Pancreas (tissue), 10 donors: Measurements from ENCODE around the gene VPS37D. TPM values are rescaled to one million over a fixed set of nuclear protein-coding genes. Genes with fewer than 3 reads are reported as not detected.
A peak's percentile ranks its signal among the peaks of the same experiment; 100 is the strongest.

ENCODE experiments used
- ATAC-seq, 4 donors: fragments of 200-7000 bp; cut with Tn5 transposase; one replicate each; pipeline versions ENCODE4 v1.8.0 to v1.9.1; 2020; ENCODE audit warnings: mild to moderate bottlenecking in 4 of 4, moderate library complexity in 4 of 4
- DNase-seq, 6 donors: peaks; one replicate each; pipeline ENCODE4 v3.0.0-alpha.2; 2020
- FAIRE-seq: peaks from 2 replicates; lab custom pipeline; 2012; peaks lifted over from hg19 to GRCh38; lab: Jason Lieb, UNC
- H3K27ac ChIP-seq, 4 donors: fragments of 200-600 bp; sonication (generic); 1 replicate in 3 of 4; 2 replicates in 1 of 4; pipeline versions ENCODE4 v1.5.0 to v1.8.0; 2020
- H3K27me3 ChIP-seq, 4 donors: fragments of 200-600 bp; one replicate each; pipeline ENCODE4 v1.8.0; 2021
- H3K36me3 ChIP-seq, 3 donors: fragments of 200-600 bp; sonication (generic) in 1 of 3; one replicate each; pipeline versions ENCODE4 v1.5.0 to v1.8.0; 2020 to 2021
- H3K4me1 ChIP-seq, 3 donors: fragments of 200-600 bp; one replicate each; pipeline ENCODE4 v1.8.0; 2021
- H3K4me3 ChIP-seq, 4 donors: fragments of 200-600 bp; sonication (generic) in 2 of 4; one replicate each; pipeline versions ENCODE4 v1.5.0 to v1.8.0; 2020 to 2021
- H3K9me3 ChIP-seq, 4 donors: fragments of 200-600 bp; one replicate each; pipeline ENCODE4 v1.8.0; 2021
- WGBS, 2 donors: extraction: QIAGEN DNeasy Blood & Tissue Kit; methylation state at CpG; one replicate each; pipeline ENCODE4 v1.1.7; 2013; 5-methylcytosine and 5-hydroxymethylcytosine counted together
- intact Hi-C, 3 donors: fragments of 100-400 bp; cut with DNase I; formaldehyde crosslinking; loops; one replicate each; pipeline versions ENCODE4 v1.11.1 to v1.14.2; 2022
- polyA plus RNA-seq, 2 donors: library from polyadenylated mRNA; stranded (reverse); fragments of 200-250 nt; gene quantifications; one replicate each; pipeline ENCODE4 v1.2.3, GENCODE V29; 2013
- total RNA-seq, 6 donors: library from RNA; stranded (reverse); fragmentation: NEBNext Ultra II Directional in 4 of 6; extraction: Animal tissue kit (Norgen Biotek cat#: 25700) in 4 of 6; gene quantifications; one replicate each; pipeline versions ENCODE4 v1.2.1 to v1.2.4, GENCODE V29; 2021 to 2023
- TF ChIP-seq, protein P1 (sequence below), 4 donors: fragments of 200-600 bp; sonication (generic) in 3 of 4; IDR thresholded peaks; one replicate each; pipeline versions ENCODE4 v1.5.0 to v1.8.0; 2021; ENCODE audit warnings: antibody characterized with exemption in 4 of 4
- donor health status: healthy with polysubstance abuse.
- donor health status: DM: no; HTN: no; CAD: no; lungs with moderate emphysema.
- donor health status: DM: no; HTN: no; CAD: no.
- donor health status: control.
- donor health status: control.
- donor health status: Bipolar disorder and iron deficiency.
- donor health status: DM: yes; HTN: yes; CAD: no.
- donor health status: DM: no; HTN: no; CAD: no.
- donor health status: DM: no; HTN: no; CAD: no.
- donor health status: DM: yes; HTN: yes; CAD: no.

Gene VPS37D
- total and polyA plus RNA-seq, 8 donors: 2.6 to 8.2 (median 3.2) TPM

GRCh38 chr7:73626814-73627213 is 40.8 kb upstream of the VPS37D start:
- Histone ChIP-seq H3K27ac (no peak overlapping the region), H3K4me3 (no peak overlapping the region), H3K36me3 (no peaks in the 10 kb centered on the region), H3K9me3 (no peaks in the 10 kb centered on the region), H3K4me1 (no peaks in the 10 kb centered on the region), H3K27me3 (no peaks in the 10 kb centered on the region)
- intact Hi-C loops: no loop called here
- DNase-seq (peak in 1 of 6 donors; percentile 20), ATAC-seq (no peak), FAIRE-seq (no peak)
- TF ChIP-seq, protein P1, sequence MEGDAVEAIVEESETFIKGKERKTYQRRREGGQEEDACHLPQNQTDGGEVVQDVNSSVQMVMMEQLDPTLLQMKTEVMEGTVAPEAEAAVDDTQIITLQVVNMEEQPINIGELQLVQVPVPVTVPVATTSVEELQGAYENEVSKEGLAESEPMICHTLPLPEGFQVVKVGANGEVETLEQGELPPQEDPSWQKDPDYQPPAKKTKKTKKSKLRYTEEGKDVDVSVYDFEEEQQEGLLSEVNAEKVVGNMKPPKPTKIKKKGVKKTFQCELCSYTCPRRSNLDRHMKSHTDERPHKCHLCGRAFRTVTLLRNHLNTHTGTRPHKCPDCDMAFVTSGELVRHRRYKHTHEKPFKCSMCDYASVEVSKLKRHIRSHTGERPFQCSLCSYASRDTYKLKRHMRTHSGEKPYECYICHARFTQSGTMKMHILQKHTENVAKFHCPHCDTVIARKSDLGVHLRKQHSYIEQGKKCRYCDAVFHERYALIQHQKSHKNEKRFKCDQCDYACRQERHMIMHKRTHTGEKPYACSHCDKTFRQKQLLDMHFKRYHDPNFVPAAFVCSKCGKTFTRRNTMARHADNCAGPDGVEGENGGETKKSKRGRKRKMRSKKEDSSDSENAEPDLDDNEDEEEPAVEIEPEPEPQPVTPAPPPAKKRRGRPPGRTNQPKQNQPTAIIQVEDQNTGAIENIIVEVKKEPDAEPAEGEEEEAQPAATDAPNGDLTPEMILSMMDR (IDR thresholded peaks at IDR 0.05): no peak
- 28 to 44% methylated on average over 3 of the region's 3 CpGs for WGBS, 2 donors

DNA sequence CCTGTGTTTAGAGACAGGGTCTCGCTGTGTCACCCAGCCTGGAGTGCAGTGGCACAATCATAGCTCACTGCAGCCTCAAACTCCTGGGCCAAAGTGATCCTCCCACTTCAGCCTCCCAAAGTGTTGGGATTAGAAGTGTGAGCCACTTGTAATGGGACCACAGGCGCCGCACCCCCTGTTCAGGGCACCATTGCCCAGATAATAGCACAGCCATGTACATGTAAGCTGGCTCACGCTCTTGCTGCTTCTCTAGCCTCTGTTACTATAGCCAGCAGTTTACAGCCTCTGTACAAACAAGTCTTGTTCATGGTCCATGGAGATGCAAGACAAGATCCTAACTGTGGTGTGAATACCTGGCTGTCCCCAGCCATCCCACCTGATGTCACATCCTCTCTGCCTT is 39.1 kb upstream of the VPS37D start:
- H3K27me3 ChIP-seq: no peaks in the 10 kb centered on the region

DNA sequence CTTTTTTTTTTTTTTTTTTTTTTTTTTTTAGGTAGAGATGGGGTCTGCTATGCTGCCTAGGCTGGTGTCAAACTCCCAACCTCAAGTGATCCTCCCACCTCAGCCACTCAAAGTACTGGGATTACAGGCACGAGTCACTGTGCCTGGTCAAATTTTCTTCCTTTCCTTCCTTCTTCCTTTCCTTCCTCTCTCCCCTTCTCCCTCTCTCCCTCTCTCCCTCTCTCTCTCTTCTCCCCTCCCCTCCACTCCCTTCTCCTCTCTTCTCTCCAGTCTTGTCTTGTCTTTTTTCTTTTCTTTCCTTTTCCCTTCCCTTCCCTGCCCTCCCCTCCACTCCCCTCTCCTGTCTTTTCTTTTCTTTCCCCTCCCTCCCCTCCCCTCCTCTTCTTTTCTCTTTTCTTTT is 36.1 kb upstream of the VPS37D start:
- no peak for ATAC-seq
- Histone ChIP-seq H3K4me1 (no peaks in the 10 kb centered on the region), H3K27me3 (no peaks in the 10 kb centered on the region), H3K27ac (no peak overlapping the region), H3K9me3 (no peaks in the 10 kb centered on the region), H3K4me3 (no peak overlapping the region), H3K36me3 (no peaks in the 10 kb centered on the region)
- no peak for DNase-seq
- TF ChIP-seq, protein P1 (IDR thresholded peaks at IDR 0.05): no peak
- intact Hi-C loops: no loop called here
- no peak for FAIRE-seq
- 22 to 28% methylated on average over 1 of the region's 1 CpG for WGBS, 2 donors

More for the DNA sequence above, 39.1 kb upstream of the VPS37D start:
- intact Hi-C loops: no loop called here
- Histone ChIP-seq H3K27ac (no peak overlapping the region), H3K9me3 (no peaks in the 10 kb centered on the region), H3K4me1 (no peaks in the 10 kb centered on the region), H3K4me3 (no peak overlapping the region), H3K36me3 (no peaks in the 10 kb centered on the region)
- 71 to 82% methylated on average over 4 of the region's 4 CpGs for WGBS, 2 donors
- DNase-seq (peak in 1 of 6 donors; percentile 21), FAIRE-seq (no peak), ATAC-seq (no peak)
- TF ChIP-seq, protein P1 (IDR thresholded peaks at IDR 0.05): no peak

DNA sequence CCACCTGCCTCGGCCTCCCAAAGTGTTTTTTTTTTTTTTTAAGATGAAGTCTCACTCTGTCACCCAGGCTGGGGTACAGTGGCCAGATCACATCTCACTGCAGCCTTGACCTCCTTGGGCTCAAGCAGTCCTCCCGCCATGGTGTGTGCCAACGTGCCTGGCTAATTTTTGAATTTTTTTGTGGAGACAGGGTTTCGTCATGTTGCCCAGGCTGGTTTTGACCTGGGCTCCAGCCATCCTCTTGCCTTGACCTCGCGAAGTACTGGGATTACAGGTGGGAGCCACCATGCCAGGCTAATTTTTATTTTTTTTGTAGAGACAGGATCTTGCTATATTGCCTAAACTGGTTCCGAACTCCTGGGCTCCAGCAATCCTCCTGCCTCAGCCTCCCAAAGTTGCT is 34.3 kb upstream of the VPS37D start:
- intact Hi-C loops: no loop called here
- TF ChIP-seq, protein P1 (IDR thresholded peaks at IDR 0.05): no peak
- Histone ChIP-seq H3K9me3 (no peaks in the 10 kb centered on the region), H3K27ac (no peak overlapping the region), H3K4me3 (no peak overlapping the region), H3K36me3 (no peaks in the 10 kb centered on the region), H3K4me1 (no peaks in the 10 kb centered on the region), H3K27me3 (no peaks in the 10 kb centered on the region)
- 66 to 89% methylated on average over 7 of the region's 7 CpGs for WGBS, 2 donors
- ATAC-seq: no peak
- DNase-seq: no peak
- FAIRE-seq: no peak

- Histone ChIP-seq H3K4me3 (no peak overlapping the region), H3K9me3 (no peaks in the 10 kb centered on the region), H3K36me3 (no peaks in the 10 kb centered on the region), H3K27me3 (no peaks in the 10 kb centered on the region), H3K27ac (no peak overlapping the region), H3K4me1 (no peaks in the 10 kb centered on the region)
- no peak for FAIRE-seq
- 68 to 77% methylated on average over 8 of the region's 8 CpGs for WGBS, 2 donors
- no peak for ATAC-seq
- no peak for DNase-seq
- intact Hi-C loops: no loop called here
- TF ChIP-seq, protein P1 (IDR thresholded peaks at IDR 0.05): no peak
Observed at GRCh38 chr7:73633844-73634243, 33.8 kb upstream of the VPS37D start.
